Small intestine (tissue), 7 donors: ENCODE data around the gene RBFOX2. TPM values are rescaled to one million over a fixed set of nuclear protein-coding genes. Genes with fewer than 3 reads are reported as not detected.

Experiments
- DNase-seq, 2 donors: peaks; one replicate each; pipeline versions ENCODE4 v3.0.0 to v3.0.0-alpha.2; 2013
- FAIRE-seq: peaks from 2 replicates; lab custom pipeline; 2012; peaks lifted over from hg19 to GRCh38; lab: Jason Lieb, UNC
- H3K27ac ChIP-seq, 3 donors: one replicate each; pipeline ENCODE4 v1.5.1; 2013; ENCODE audit warnings: low read length in 2 of 3, mild to moderate bottlenecking in 2 of 3, control low read depth in 1 of 3, inconsistent platforms in 1 of 3, low read depth in 1 of 3, moderate library complexity in 1 of 3
- H3K27me3 ChIP-seq, 3 donors: one replicate each; pipeline ENCODE4 v1.6.1; 2013; ENCODE audit warnings: low read length in 3 of 3, inconsistent platforms in 1 of 3; ENCODE audit not compliant: control insufficient read depth in 3 of 3, insufficient read depth in 3 of 3
- H3K36me3 ChIP-seq, 3 donors: one replicate each; pipeline ENCODE4 v1.6.1; 2013; ENCODE audit warnings: low read length in 3 of 3, inconsistent platforms in 1 of 3, low read depth in 1 of 3, mild to moderate bottlenecking in 1 of 3, moderate library complexity in 1 of 3; ENCODE audit not compliant: control insufficient read depth in 3 of 3, insufficient read depth in 2 of 3
- H3K4me1 ChIP-seq, 3 donors: one replicate each; pipeline ENCODE4 v1.6.1; 2013; ENCODE audit warnings: low read length in 2 of 3, inconsistent platforms in 1 of 3, low read depth in 1 of 3, mild to moderate bottlenecking in 1 of 3, moderate library complexity in 1 of 3; ENCODE audit not compliant: control insufficient read depth in 3 of 3, insufficient read depth in 2 of 3
- H3K4me3 ChIP-seq, 3 donors: one replicate each; pipeline ENCODE4 v1.5.1; 2013; ENCODE audit warnings: low read length in 3 of 3, control low read depth in 1 of 3, inconsistent platforms in 1 of 3, low read depth in 1 of 3, mild to moderate bottlenecking in 1 of 3, moderate library complexity in 1 of 3
- H3K9me3 ChIP-seq, 2 donors: one replicate each; pipeline ENCODE4 v1.6.1; 2013; ENCODE audit warnings: low read depth in 1 of 2, low read length in 1 of 2; ENCODE audit not compliant: control insufficient read depth in 2 of 2, insufficient read depth in 1 of 2
- WGBS, 3 donors: extraction: QIAGEN DNeasy Blood & Tissue Kit; methylation state at CpG; one replicate each; pipeline ENCODE4 v1.1.7; 2013; 5-methylcytosine and 5-hydroxymethylcytosine counted together
- polyA plus RNA-seq, 4 donors: library from polyadenylated mRNA; stranded (reverse) in 3 of 4; unstranded in 1 of 4; fragments of 200-250 nt in 3 of 4; fragments of 120-200 nt in 1 of 4; gene quantifications; one replicate each; pipeline versions ENCODE4 v1.2.1 to v1.2.3, GENCODE V29; 2013
- donor health status: healthy with polysubstance abuse.
- donor health status: control.
- donor health status: control.
- donor health status: Bipolar disorder and iron deficiency.
- donor health status: healthy.

Gene RBFOX2
- polyA plus RNA-seq, 4 donors: 12.3 to 43.1 (median 23.8) TPM

GRCh38 chr22:35950262-35950661 lies 78.4 kb downstream of the RBFOX2 start:
- Histone ChIP-seq H3K4me1 (no peaks in the 10 kb centered on the region), H3K9me3 (no peaks in the 10 kb centered on the region), H3K36me3 (no peaks in the 10 kb centered on the region), H3K27me3 (no peaks in the 10 kb centered on the region), H3K27ac (no peak overlapping the region), H3K4me3 (no peak overlapping the region)
- DNase-seq (no peak), FAIRE-seq (no peak)
- WGBS, 3 donors: 90 to 92% (median 90%) methylated on average over 2 of the region's 2 CpGs

GRCh38 chr22:35949243-35949642 lies 79.4 kb downstream of the RBFOX2 start:
- no peaks in the 10 kb centered on the region for H3K9me3 ChIP-seq
- no peak overlapping the region for H3K27ac ChIP-seq
- no peaks in the 10 kb centered on the region for H3K27me3 ChIP-seq
- H3K4me3 ChIP-seq: no peak overlapping the region
- no peaks in the 10 kb centered on the region for H3K36me3 ChIP-seq
- WGBS, 3 donors: 92 to 95% (median 95%) methylated on average over 3 of the region's 3 CpGs
- DNase-seq (no peak), FAIRE-seq (no peak)
- no peaks in the 10 kb centered on the region for H3K4me1 ChIP-seq

- Histone ChIP-seq H3K27ac (no peak overlapping the region), H3K27me3 (no peaks in the 10 kb centered on the region), H3K4me3 (no peak overlapping the region), H3K4me1 (no peaks in the 10 kb centered on the region), H3K9me3 (no peaks in the 10 kb centered on the region), H3K36me3 (no peaks in the 10 kb centered on the region)
- DNase-seq (no peak), FAIRE-seq (peak; percentile 95)
- WGBS, 3 donors: 92 to 93% (median 93%) methylated on average over 5 of the region's 5 CpGs
Observed at GRCh38 chr22:35947794-35948425, 80.7 kb downstream of the RBFOX2 start.

DNA sequence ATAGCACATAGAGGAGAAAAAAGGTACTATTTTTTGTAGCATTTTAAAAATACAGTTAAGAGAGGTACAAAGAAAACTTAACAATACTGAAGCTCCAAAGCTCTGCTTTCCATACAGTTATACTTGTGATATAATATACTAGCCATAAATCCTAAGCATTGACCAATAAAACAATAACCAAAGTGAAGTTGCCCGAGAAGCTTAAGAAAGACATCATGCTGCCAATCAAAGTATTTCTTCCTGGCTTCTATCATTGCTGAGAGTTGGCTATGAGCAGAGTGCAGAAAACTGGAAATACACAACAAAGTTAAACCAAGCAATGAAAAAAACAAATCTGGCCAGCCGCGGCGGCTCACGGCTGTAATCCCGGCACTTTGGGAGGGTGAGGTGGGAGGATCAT lies 84.2 kb downstream of the RBFOX2 start:
- H3K36me3 ChIP-seq: no peaks in the 10 kb centered on the region
- WGBS, 3 donors: 60 to 88% (median 82%) methylated on average over 6 of the region's 6 CpGs
- FAIRE-seq (no peak), DNase-seq (no peak)
- H3K9me3 ChIP-seq: no peaks in the 10 kb centered on the region
- H3K27me3 ChIP-seq: no peaks in the 10 kb centered on the region
- no peak overlapping the region for H3K27ac ChIP-seq
- no peaks in the 10 kb centered on the region for H3K4me1 ChIP-seq
- H3K4me3 ChIP-seq: no peak overlapping the region

GRCh38 chr22:35940166-35940565 lies 88.5 kb downstream of the RBFOX2 start:
- no peaks in the 10 kb centered on the region for H3K27me3 ChIP-seq
- H3K36me3 ChIP-seq: no peaks in the 10 kb centered on the region
- H3K27ac ChIP-seq: no peak overlapping the region
- 94 to 100% (median 97%) methylated on average over 1 of the region's 1 CpG for WGBS, 3 donors
- no peaks in the 10 kb centered on the region for H3K9me3 ChIP-seq
- H3K4me3 ChIP-seq: no peak overlapping the region
- DNase-seq (no peak), FAIRE-seq (no peak)
- H3K4me1 ChIP-seq: no peaks in the 10 kb centered on the region

GRCh38 chr22:35938226-35938625 lies 90.4 kb downstream of the RBFOX2 start:
- H3K4me1 ChIP-seq: no peaks in the 10 kb centered on the region
- no peaks in the 10 kb centered on the region for H3K9me3 ChIP-seq
- no peak overlapping the region for H3K4me3 ChIP-seq
- H3K27ac ChIP-seq: no peak overlapping the region
- H3K36me3 ChIP-seq: no peaks in the 10 kb centered on the region
- DNase-seq (no peak), FAIRE-seq (no peak)
- H3K27me3 ChIP-seq: no peaks in the 10 kb centered on the region
- WGBS, 3 donors: 80 to 93% (median 81%) methylated on average over 1 of the region's 1 CpG

- Histone ChIP-seq H3K4me1 (no peaks in the 10 kb centered on the region), H3K27me3 (no peaks in the 10 kb centered on the region), H3K27ac (no peak overlapping the region), H3K36me3 (no peaks in the 10 kb centered on the region), H3K4me3 (no peak overlapping the region), H3K9me3 (no peaks in the 10 kb centered on the region)
- FAIRE-seq (no peak), DNase-seq (peak; percentile 64 to 70)
Observed at GRCh38 chr22:35930933-35931332, 97.7 kb downstream of the RBFOX2 start.

DNA sequence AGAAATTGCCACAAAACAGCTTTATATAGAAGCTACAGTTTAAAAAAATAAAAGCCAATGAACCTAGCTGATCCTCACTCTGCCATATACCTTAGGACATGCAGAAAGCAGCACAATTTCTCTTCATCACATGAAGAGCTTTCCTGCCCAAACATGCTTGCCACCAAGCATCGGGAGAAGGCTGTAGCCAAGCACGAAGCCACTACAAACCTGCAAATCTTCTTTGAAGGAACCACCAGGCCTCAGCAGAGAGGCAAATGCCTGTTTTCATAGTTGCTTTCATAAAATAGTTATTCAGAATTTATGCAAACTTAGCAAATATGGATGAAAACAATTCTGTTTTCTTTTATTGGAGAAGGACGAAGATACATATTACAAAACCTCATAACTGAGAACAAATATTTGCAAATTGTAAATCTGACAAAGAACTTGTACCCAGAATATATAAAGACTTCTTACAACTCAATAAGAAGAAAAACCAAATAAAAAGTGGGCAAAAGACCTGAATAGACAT lies 100.3 kb downstream of the RBFOX2 start:
- DNase-seq (no peak), FAIRE-seq (no peak)
- 78 to 84% (median 81%) methylated on average over 3 of the region's 3 CpGs for WGBS, 3 donors
- Histone ChIP-seq H3K9me3 (no peaks in the 10 kb centered on the region), H3K4me1 (peaks cover 0 to under 1% (median 0%) of the 10 kb centered on the region in 3 donors), H3K4me3 (no peak overlapping the region), H3K27ac (no peak overlapping the region), H3K36me3 (no peaks in the 10 kb centered on the region), H3K27me3 (no peaks in the 10 kb centered on the region)

- WGBS, 3 donors: 79 to 89% (median 84%) methylated on average over 2 of the region's 2 CpGs
- Histone ChIP-seq H3K27ac (peak overlapping the region in 1 of 3 donors; percentile 52), H3K9me3 (no peaks in the 10 kb centered on the region), H3K36me3 (no peaks in the 10 kb centered on the region), H3K4me3 (no peak overlapping the region), H3K27me3 (no peaks in the 10 kb centered on the region), H3K4me1 (peaks cover 0 to 7% (median 7%) of the 10 kb centered on the region in 3 donors)
- peak; percentile 28 to 66 for DNase-seq
- no peak for FAIRE-seq
Observed at GRCh38 chr22:35923026-35923425, 105.6 kb downstream of the RBFOX2 start.
